Measurements from ENCODE around the gene RBP3.

RBP3 gene

DNA sequence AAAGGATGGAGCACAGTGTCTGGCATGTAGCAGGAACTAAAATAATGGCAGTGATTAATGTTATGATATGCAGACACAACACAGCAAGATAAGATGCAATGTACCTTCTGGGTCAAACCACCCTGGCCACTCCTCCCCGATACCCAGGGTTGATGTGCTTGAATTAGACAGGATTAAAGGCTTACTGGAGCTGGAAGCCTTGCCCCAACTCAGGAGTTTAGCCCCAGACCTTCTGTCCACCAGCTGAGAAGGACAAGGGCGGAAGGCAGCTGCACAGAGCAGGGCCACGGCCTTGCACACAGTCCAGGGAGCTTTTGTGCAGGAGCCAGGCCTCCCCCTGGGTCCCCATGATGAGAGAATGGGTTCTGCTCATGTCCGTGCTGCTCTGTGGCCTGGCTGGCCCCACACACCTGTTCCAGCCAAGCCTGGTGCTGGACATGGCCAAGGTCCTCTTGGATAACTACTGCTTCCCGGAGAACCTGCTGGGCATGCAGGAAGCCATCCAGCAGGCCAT is at the start of gene RBP3:
TSS of gene RBP3 (plus strand) at position 226 of the 514 bp plus-strand sequence. CDS start at position 348, 122 bp downstream.
- Mint-ChIP-seq H3K4me3 (no peak within 1 kb of the TSS), H3K4me1 (no peaks in the 10 kb centered on the region), H3K9me3 (no peaks in the 10 kb centered on the region), H3K36me3 (ENCODE audit: low read depth) (no peaks in the 10 kb centered on the region), H3K27me3 (no peaks in the 10 kb centered on the region), H3K27ac (no peak within 1 kb of the TSS)
- DNase-seq = no peak
- no peak for ATAC-seq

DNA sequence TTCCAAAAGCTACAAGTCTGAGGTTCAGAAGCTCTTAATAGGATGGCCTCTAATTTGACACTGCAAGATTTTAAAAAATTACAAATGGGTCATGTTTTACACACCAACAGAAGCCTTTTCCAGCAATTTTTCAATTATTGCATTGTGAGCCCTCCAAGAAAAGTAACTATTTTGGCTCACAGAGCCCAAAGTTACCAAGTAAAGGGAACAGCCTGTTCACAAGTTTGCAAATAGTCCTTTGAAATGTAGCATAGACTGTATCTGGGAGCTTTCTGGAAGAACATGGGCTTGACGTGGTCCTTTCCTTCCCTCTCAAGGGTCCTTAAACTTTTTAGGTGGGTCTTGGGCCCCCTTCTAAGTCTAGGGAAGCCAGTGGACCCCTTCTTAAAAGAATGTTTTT is 49.4 kb upstream of the RBP3 start:
- Mint-ChIP-seq H3K27me3 (peaks cover 25% of the 10 kb centered on the region), H3K4me1 (peaks cover 13% of the 10 kb centered on the region), H3K9me3 (no peaks in the 10 kb centered on the region), H3K4me3 (no peak overlapping the region), H3K27ac (no peak overlapping the region), H3K36me3 (ENCODE audit: low read depth) (no peaks in the 10 kb centered on the region)
- DNase-seq (no peak), ATAC-seq (no peak)

DNA sequence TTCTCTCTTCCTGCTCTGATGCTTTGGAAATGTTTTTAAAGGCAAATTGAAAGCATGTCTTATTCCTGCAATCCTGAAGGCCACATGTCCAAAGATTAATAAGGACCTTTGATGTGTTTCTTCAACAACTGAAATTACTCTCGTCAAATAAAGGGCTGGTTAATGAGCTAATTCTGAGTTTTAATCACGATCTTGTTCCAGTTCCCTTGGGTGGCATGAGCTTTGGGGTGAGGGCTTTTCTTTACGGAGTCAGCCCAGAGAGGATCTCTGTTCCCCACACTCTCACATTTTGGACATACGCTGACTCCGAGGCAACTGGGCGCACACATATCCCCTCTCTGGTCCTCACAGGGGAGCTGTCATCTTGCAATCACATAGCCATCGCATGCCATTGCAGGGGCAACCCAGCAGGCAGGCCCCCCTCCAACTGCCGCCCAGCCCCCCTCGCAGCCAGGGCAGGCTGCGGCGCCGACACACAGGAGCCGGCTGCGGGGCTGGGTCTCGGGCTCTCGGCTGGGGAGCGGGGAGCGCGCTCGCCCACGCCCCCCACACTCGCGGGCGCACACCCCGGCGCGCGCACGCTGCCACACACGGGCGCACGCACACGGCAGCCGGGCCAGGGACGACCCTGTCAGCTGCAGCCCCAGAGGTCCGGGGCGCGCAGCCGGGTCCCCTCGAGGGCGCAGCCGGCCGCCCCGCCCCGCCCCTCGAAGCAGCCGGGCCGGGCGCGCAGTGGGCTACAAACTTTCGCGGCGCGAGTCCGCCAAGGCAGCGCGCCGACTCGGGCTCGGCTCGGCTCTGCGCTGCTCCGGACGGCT is 48.3 kb upstream of the RBP3 start, which contains the start of gene GDF10:
TSS of gene GDF10 (plus strand) at position 587 of the 818 bp plus-strand sequence. CDS start 455 bp downstream, outside the sequence.
- Mint-ChIP-seq H3K9me3 (no peaks in the 10 kb centered on the region), H3K36me3 (ENCODE audit: low read depth) (no peaks in the 10 kb centered on the region), H3K27me3 (peaks cover 25% of the 10 kb centered on the region), H3K4me1 (peaks cover 13% of the 10 kb centered on the region), H3K4me3 (peak within 1 kb of the TSS; percentile 76), H3K27ac (no peak within 1 kb of the TSS)
- DNase-seq (peak; percentile 20), ATAC-seq (peak; percentile 25)

DNA sequence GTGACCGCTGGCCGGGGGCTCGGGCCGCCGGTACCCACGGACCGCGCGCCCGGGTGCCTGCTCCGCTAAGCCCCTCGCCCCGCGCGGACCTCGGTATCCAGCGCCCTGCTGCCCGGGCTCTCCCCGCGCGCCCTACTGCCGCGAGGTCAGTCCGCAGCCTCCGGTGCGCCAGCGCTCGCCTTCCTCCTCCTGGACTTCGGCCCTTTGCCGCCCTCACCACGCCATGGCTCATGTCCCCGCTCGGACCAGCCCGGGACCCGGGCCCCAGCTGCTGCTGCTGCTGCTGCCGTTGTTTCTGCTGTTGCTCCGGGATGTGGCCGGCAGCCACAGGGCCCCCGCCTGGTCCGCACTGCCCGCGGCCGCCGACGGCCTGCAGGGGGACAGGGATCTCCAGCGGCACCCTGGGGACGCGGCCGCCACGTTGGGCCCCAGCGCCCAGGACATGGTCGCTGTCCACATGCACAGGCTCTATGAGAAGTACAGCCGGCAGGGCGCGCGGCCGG is 47.7 kb upstream of the RBP3 start:
- H3K27ac Mint-ChIP-seq = no peak overlapping the region
- DNase-seq (no peak), ATAC-seq (no peak)
- peaks cover 25% of the 10 kb centered on the region for H3K27me3 Mint-ChIP-seq
- no peaks in the 10 kb centered on the region for H3K36me3 Mint-ChIP-seq (ENCODE audit: low read depth)
- no peaks in the 10 kb centered on the region for H3K9me3 Mint-ChIP-seq
- peaks cover 15% of the 10 kb centered on the region for H3K4me1 Mint-ChIP-seq
- peak overlapping the region; percentile 76 for H3K4me3 Mint-ChIP-seq

DNA sequence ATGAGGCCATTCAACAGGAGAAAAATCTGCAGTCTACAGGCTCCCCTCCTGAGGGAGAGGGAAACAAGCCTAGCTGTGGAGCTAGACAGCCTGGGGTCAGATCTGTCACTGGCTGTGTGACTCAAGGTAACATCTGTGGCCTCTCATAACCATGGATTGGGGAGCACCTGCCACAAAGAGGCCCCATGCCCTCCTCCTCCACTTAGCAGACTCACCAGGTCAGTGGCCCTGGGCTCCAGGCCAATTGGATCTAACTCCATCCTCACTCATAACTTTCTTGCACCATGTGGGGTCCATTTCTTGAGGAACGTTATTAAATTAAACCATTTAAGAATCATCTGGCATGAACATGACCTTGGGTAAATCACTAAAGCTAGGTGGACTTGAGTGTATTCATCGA is 46.3 kb upstream of the RBP3 start:
- DNase-seq (no peak), ATAC-seq (no peak)
- no peaks in the 10 kb centered on the region for H3K9me3 Mint-ChIP-seq
- H3K4me3 Mint-ChIP-seq = no peak overlapping the region
- H3K4me1 Mint-ChIP-seq = peaks cover 15% of the 10 kb centered on the region
- no peak overlapping the region for H3K27ac Mint-ChIP-seq
- H3K27me3 Mint-ChIP-seq = peaks cover 22% of the 10 kb centered on the region
- no peaks in the 10 kb centered on the region for H3K36me3 Mint-ChIP-seq (ENCODE audit: low read depth)

DNA sequence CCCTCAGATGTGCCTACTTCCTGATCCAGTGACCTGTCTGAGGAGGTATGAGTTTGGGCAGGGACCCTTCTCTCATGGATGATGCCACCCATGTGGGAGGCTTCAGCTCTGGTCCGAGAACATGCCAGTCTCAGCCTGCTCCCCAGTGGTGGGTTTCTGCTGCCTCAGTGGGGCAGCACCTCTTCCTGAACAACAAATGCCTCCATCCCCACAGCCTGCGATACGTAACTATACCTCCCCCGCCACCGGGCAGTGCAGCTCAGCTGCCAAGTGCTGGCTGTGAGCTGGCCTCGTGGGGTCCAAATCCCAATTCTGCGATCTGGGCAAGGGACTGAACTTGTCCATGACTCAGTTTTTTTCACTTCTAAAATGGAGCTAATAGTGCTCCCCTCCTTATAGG is 45.1 kb upstream of the RBP3 start:
- H3K4me1 Mint-ChIP-seq = peaks cover 15% of the 10 kb centered on the region
- ATAC-seq = no peak
- H3K4me3 Mint-ChIP-seq = no peak overlapping the region
- H3K9me3 Mint-ChIP-seq = no peaks in the 10 kb centered on the region
- no peak overlapping the region for H3K27ac Mint-ChIP-seq
- no peaks in the 10 kb centered on the region for H3K36me3 Mint-ChIP-seq (ENCODE audit: low read depth)
- DNase-seq = no peak
- peaks cover 20% of the 10 kb centered on the region for H3K27me3 Mint-ChIP-seq

DNA sequence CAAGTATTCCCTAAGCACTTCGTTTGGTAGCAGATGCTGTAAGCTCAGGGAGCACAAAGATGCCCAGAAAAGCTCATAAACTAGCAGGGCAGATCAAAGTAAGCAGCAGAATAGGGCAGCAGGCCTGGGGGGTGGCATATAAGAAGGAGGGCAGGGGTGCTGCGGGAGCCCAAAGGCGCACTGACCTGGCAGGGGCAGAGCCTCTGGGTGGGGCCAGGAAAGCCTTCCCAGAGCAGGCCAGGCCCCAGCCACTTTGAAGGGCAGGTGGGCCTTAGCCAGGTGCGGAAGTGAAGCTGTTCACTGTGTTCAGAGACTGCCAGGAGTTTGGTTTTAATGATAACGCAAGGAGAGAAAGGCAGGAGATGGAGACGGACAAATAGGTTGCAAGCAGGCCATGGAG is 44.3 kb upstream of the RBP3 start:
- Mint-ChIP-seq H3K4me3 (no peak overlapping the region), H3K4me1 (peaks cover 15% of the 10 kb centered on the region), H3K36me3 (ENCODE audit: low read depth) (no peaks in the 10 kb centered on the region), H3K9me3 (no peaks in the 10 kb centered on the region), H3K27ac (no peak overlapping the region), H3K27me3 (peaks cover 20% of the 10 kb centered on the region)
- DNase-seq (no peak), ATAC-seq (no peak)

DNA sequence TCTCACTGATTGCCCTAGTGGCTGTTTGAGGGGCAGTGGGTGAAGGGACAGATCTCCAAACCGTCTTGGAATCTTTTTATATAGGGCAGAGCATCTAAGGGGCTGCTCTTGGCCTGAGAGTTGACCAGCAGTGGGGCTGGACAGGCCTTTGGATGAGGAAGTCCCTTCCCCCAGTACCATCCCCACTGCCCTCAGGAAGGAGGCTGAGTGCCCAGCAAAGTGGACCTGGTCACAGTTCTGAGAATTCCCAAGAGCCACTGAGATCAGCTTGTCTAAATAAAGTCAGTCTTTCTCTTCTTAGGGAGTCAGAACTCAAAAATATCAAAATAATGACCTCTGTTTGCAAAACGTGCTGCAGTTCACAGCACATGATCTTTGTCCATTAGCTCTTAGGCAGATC is 42.6 kb upstream of the RBP3 start:
- no peaks in the 10 kb centered on the region for H3K9me3 Mint-ChIP-seq
- H3K27me3 Mint-ChIP-seq = peaks cover 12% of the 10 kb centered on the region
- no peak overlapping the region for H3K4me3 Mint-ChIP-seq
- no peak for ATAC-seq
- DNase-seq = no peak
- no peak overlapping the region for H3K27ac Mint-ChIP-seq
- H3K36me3 Mint-ChIP-seq (ENCODE audit: low read depth) = no peaks in the 10 kb centered on the region
- peaks cover 11% of the 10 kb centered on the region for H3K4me1 Mint-ChIP-seq

DNA sequence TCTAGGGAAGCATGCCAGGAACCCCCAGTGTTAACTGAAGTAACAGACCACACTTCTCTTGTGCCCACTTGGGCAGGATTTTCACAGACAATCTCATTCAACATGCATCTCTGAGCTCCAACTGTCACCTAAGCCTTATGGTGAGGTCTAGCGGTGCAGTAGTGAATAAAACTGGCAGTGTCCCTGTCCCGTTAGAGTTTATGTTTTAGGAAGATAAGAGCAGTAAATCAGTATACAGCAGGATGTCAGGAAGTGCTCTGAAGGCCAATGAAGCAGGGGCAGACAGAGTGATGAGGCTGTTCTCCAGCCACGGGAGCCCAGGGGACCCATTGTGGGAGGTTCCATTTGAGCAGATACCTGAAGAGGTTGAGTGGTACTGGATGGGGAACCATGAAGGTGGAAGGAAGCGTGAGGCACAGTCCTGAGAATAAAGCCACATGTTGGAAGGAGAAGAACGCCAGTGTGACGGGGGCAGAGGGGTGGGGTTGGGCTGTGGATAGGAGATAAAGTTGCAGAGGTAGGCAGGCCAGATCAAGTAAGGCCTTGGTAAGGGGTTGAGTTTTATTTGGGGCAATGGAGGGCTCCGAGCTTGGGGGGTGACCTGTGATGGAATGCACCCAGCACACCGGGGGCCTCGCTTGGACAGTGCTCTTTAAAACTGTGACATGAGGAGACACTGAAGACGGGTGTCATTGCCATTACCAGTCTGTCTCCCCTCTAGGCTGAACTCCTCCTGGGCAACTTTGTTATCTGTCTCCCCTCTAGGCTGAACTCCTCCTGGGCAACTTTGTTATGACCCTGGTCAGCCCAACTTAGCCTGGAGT is 41.6 kb upstream of the RBP3 start:
- DNase-seq = no peak
- Mint-ChIP-seq H3K4me3 (no peak overlapping the region), H3K27me3 (peaks cover 7% of the 10 kb centered on the region), H3K4me1 (peaks cover 16% of the 10 kb centered on the region), H3K27ac (no peak overlapping the region), H3K36me3 (ENCODE audit: low read depth) (no peaks in the 10 kb centered on the region), H3K9me3 (no peaks in the 10 kb centered on the region)
- ATAC-seq = no peak

DNA sequence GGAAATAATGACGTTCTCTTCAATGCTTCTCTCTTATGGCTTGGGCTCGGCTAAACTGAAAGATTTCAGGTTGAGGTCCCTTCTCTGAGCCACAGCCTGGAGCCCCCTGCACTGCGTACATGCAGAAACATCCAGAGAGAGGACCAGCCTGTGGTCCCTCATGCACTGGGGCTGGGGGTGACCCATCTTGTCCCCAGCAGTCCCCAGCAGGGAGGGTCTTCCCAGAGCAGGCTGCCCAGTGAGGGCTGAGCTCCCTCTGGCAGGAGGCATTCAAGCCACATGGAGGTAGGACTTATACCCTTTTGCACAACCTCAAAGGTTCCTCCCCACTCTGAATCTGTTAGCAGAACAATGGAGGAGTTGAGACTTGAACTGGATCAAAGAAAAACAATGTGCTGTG is 40.8 kb upstream of the RBP3 start:
- ATAC-seq = no peak
- Mint-ChIP-seq H3K4me3 (no peak overlapping the region), H3K27me3 (no peaks in the 10 kb centered on the region), H3K27ac (no peak overlapping the region), H3K9me3 (no peaks in the 10 kb centered on the region), H3K36me3 (ENCODE audit: low read depth) (no peaks in the 10 kb centered on the region), H3K4me1 (peaks cover 17% of the 10 kb centered on the region)
- no peak for DNase-seq

DNA sequence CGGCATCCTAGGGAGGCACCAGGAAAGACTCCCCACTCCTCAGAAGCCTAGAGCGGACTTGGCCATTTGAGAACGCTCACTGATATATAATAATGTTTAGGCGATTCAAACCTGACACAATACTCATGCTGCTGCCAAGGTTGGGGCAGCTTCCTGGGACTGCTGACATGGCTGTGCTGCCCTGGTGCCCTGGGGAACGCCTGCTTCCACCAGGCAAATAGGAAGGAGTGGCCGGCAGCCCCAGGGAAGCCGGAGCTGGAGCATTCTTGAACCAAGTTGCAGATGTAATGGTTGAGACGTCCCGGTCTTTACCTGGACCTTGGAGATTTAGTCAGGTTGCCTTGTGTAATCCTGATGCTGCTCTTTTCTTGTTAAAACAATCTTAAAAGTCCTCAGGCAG is 39.4 kb upstream of the RBP3 start:
- no peaks in the 10 kb centered on the region for H3K27me3 Mint-ChIP-seq
- ATAC-seq (no peak), DNase-seq (no peak)
- no peak overlapping the region for H3K4me3 Mint-ChIP-seq
- no peaks in the 10 kb centered on the region for H3K9me3 Mint-ChIP-seq
- no peak overlapping the region for H3K27ac Mint-ChIP-seq
- no peaks in the 10 kb centered on the region for H3K36me3 Mint-ChIP-seq (ENCODE audit: low read depth)
- H3K4me1 Mint-ChIP-seq = peaks cover 17% of the 10 kb centered on the region

DNA sequence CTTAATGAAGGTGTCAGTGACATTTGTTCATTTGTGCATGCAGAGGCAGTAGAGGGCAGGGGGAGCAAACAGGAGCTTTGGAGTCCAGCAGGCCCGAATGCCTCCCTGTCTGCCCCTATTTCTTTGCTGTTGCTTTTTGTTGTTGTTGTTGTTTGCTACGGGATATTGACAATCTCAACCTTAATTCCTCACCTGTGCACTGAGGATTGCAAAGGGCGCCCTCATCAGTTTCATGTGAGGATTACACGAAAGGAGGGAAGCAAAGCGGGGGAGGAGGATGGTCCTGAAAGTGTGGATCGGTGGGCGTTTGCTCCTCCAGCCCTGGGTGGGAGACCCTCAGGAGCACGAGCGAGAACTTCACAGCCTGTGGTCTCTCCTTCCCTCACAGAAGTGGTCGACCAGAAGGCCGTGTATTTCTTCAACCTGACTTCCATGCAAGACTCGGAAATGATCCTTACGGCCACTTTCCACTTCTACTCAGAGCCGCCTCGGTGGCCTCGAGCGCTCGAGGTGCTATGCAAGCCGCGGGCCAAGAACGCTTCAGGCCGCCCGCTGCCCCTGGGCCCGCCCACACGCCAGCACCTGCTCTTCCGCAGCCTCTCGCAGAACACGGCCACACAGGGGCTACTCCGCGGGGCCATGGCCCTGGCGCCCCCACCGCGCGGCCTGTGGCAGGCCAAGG is 38.6 kb upstream of the RBP3 start:
- Mint-ChIP-seq H3K27me3 (no peaks in the 10 kb centered on the region), H3K4me1 (peaks cover 17% of the 10 kb centered on the region)
- peak; percentile 16 for DNase-seq

DNA sequence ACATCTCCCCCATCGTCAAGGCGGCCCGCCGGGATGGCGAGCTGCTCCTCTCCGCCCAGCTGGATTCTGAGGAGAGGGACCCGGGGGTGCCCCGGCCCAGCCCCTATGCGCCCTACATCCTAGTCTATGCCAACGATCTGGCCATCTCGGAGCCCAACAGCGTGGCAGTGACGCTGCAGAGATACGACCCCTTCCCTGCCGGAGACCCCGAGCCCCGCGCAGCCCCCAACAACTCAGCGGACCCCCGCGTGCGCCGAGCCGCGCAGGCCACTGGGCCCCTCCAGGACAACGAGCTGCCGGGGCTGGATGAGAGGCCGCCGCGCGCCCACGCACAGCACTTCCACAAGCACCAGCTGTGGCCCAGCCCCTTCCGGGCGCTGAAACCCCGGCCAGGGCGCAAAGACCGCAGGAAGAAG is 38.1 kb upstream of the RBP3 start:
- H3K4me1 Mint-ChIP-seq = peaks cover 14% of the 10 kb centered on the region
- H3K4me3 Mint-ChIP-seq = no peak overlapping the region

More for the DNA sequence above, 38.6 kb upstream of the RBP3 start:
- H3K36me3 Mint-ChIP-seq (ENCODE audit: low read depth) = no peaks in the 10 kb centered on the region
- H3K9me3 Mint-ChIP-seq = no peaks in the 10 kb centered on the region
- no peak overlapping the region for H3K27ac Mint-ChIP-seq
- no peak overlapping the region for H3K4me3 Mint-ChIP-seq
- no peak for ATAC-seq

DNA sequence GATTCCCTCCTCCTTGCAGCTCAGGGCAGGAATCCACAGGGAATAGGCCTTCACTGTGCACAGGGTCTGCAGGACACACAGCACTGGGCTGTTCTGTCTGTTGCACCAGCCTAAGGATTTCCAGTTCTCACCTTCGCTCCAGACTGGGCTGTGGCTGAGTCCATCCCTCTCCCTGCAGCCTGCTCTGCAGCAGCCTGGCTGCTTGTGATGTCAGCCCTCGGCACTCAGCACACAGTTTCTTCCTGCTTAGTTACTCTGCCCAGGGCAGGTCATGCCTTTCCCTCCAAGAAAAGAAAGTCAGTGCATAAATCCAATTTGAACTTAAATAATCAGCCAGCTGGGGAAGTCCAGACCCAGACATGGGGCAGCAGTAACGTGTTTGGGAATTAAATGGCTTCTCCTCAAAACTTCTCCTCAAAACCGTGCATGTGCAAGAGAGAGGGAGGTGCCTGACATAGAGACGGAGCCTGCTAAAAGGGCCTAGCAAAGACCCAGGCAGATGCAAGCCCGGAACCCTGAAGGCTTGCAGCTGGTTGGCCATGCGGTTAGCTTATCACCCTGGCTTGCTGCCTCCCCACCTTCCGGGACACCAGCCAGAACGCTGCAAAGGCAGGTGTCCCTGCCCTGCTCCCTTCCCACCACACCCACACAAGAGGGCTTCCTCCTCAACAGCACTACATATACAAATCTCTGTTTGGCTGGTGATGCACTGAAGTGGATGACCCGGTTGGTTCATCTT is 36.8 kb upstream of the RBP3 start:
- Mint-ChIP-seq H3K27ac (peak overlapping the region; percentile 31), H3K27me3 (no peaks in the 10 kb centered on the region), H3K4me1 (peaks cover 14% of the 10 kb centered on the region), H3K4me3 (no peak overlapping the region), H3K36me3 (ENCODE audit: low read depth) (no peaks in the 10 kb centered on the region), H3K9me3 (no peaks in the 10 kb centered on the region)
- DNase-seq (peak; percentile 17), ATAC-seq (no peak)

More for the DNA sequence above, 38.1 kb upstream of the RBP3 start:
- H3K9me3 Mint-ChIP-seq = no peaks in the 10 kb centered on the region
- ATAC-seq (no peak), DNase-seq (no peak)
- H3K27ac Mint-ChIP-seq = no peak overlapping the region
- H3K36me3 Mint-ChIP-seq (ENCODE audit: low read depth) = no peaks in the 10 kb centered on the region
- H3K27me3 Mint-ChIP-seq = no peaks in the 10 kb centered on the region
